IMR-90 (cell line): Measurements from ENCODE around the gene FSIP1. TPM values are rescaled to one million over a fixed set of nuclear protein-coding genes. Genes with fewer than 3 reads are reported as not detected.

Source experiments
- ATAC-seq: fragments of 200-7000 bp; cut with Tn5 transposase; 2 replicates; pipeline ENCODE4 v1.9.1; 2020; ENCODE audit warnings: low read depth, mild to moderate bottlenecking, moderate library complexity
- BruUV-seq: library from RNA; stranded (reverse); fragments of 400-500 nt; replicated peaks from 2 replicates; lab custom pipeline; 2021; lab: Mats Ljungman, UMichigan
- CTCF ChIA-PET: fragments of 300-600 bp; formaldehyde crosslinking; extraction: SDS; loops from one replicate; lab custom pipeline; 2021; ENCODE audit warnings: antibody characterized with exemption; lab: Yijun Ruan, JAX
- POLR2A ChIA-PET: fragments of 300-600 bp; sonication (Branson Sonifier 250); formaldehyde crosslinking; loops from one replicate; lab custom pipeline; 2022; ENCODE audit warnings: antibody characterized with exemption; ENCODE audit not compliant: unreplicated experiment; lab: Charles Lee
- DNase-seq: peaks from one replicate; pipeline ENCODE4 v3.0.0; 2013
- H2AFZ ChIP-seq: replicated peaks from 2 replicates; pipeline ENCODE3; 2013; ENCODE audit warnings: low read length, mild to moderate bottlenecking; ENCODE audit not compliant: poor library complexity
- H2AK5ac ChIP-seq: 2 replicates; pipeline ENCODE4 v1.6.1; 2013; ENCODE audit warnings: low read depth, low read length, inconsistent platforms
- H2AK9ac ChIP-seq: replicated peaks from 2 replicates; pipeline ENCODE3; 2013; ENCODE audit warnings: mild to moderate bottlenecking, low read depth, low read length, moderate library complexity; ENCODE audit not compliant: poor library complexity
- H2BK120ac ChIP-seq: 2 replicates; pipeline ENCODE4 v1.6.1; 2013; ENCODE audit warnings: low read depth, low read length, inconsistent platforms
- H2BK15ac ChIP-seq: 3 replicates; pipeline ENCODE4 v1.6.1; 2013; ENCODE audit warnings: low read depth, low read length, inconsistent platforms
- H2BK20ac ChIP-seq: 2 replicates; pipeline ENCODE4 v1.6.1; 2013; ENCODE audit warnings: low read depth, mild to moderate bottlenecking, inconsistent platforms, low read length, moderate library complexity
- H2BK5ac ChIP-seq: 2 replicates; pipeline ENCODE4 v1.6.1; 2013; ENCODE audit warnings: mild to moderate bottlenecking, low read depth, low read length, inconsistent platforms; ENCODE audit not compliant: poor library complexity, severe bottlenecking
- H3K14ac ChIP-seq: replicated peaks from 2 replicates; pipeline ENCODE4 v1.6.1; 2013; ENCODE audit warnings: low read depth, low read length, inconsistent platforms
- H3K18ac ChIP-seq: 2 replicates; pipeline ENCODE4 v1.6.1; 2013; ENCODE audit warnings: low read depth, low read length, control low read depth
- H3K23ac ChIP-seq: 2 replicates; pipeline ENCODE4 v1.6.1; 2013; ENCODE audit warnings: low read depth, low read length, inconsistent platforms
- H3K27ac ChIP-seq: 2 replicates; pipeline ENCODE4 v1.5.1; 2013; ENCODE audit warnings: mild to moderate bottlenecking, control low read depth, low read length; ENCODE audit not compliant: insufficient read depth
- H3K27me3 ChIP-seq: 2 replicates; pipeline ENCODE4 v1.6.1; 2013; ENCODE audit warnings: low read length; ENCODE audit not compliant: control insufficient read depth, insufficient read depth
- H3K36me3 ChIP-seq: 2 replicates; pipeline ENCODE4 v1.6.1; 2013; ENCODE audit warnings: low read length, mixed read lengths; ENCODE audit not compliant: control insufficient read depth, insufficient read depth
- H3K4ac ChIP-seq: 2 replicates; pipeline ENCODE4 v1.6.1; 2013; ENCODE audit warnings: low read depth, low read length, inconsistent platforms
- H3K4me1 ChIP-seq: 2 replicates; pipeline ENCODE4 v1.6.1; 2013; ENCODE audit warnings: low read length, mixed read lengths; ENCODE audit not compliant: control insufficient read depth, insufficient read depth
- H3K4me2 ChIP-seq: 2 replicates; pipeline ENCODE4 v1.6.1; 2013; ENCODE audit warnings: low read depth, mild to moderate bottlenecking, control low read depth, low read length, moderate library complexity
- H3K4me3 ChIP-seq: 2 replicates; pipeline ENCODE4 v1.5.1; 2013; ENCODE audit warnings: low read depth, mild to moderate bottlenecking, control low read depth, low read length, moderate library complexity; ENCODE audit not compliant: insufficient read depth
- H3K56ac ChIP-seq: 2 replicates; pipeline ENCODE4 v1.6.1; 2013; ENCODE audit warnings: low read length, inconsistent platforms; ENCODE audit not compliant: insufficient read depth; ENCODE audit errors: extremely low read depth
- H3K79me1 ChIP-seq, 2 experiments: 2 replicates each; pipeline ENCODE4 v1.6.1; 2013; ENCODE audit warnings: low read length in 2 of 2, inconsistent platforms in 1 of 2, low read depth in 1 of 2
- H3K9ac ChIP-seq: 2 replicates; pipeline ENCODE4 v1.6.1; 2013; ENCODE audit warnings: low read depth, low read length, control low read depth
- H3K9me1 ChIP-seq: 2 replicates; pipeline ENCODE4 v1.6.1; 2013; ENCODE audit warnings: low read length, inconsistent platforms; ENCODE audit not compliant: insufficient read depth
- H3K9me3 ChIP-seq: 2 replicates; pipeline ENCODE4 v1.6.1; 2013; ENCODE audit warnings: low read length; ENCODE audit not compliant: control insufficient read depth, insufficient read depth
- H4K20me1 ChIP-seq: 2 replicates; pipeline ENCODE4 v1.6.1; 2013; ENCODE audit warnings: low read length, inconsistent platforms; ENCODE audit not compliant: insufficient read depth
- H4K5ac ChIP-seq: 2 replicates; pipeline ENCODE4 v1.6.1; 2013; ENCODE audit warnings: mild to moderate bottlenecking, low read depth, low read length, control low read depth
- H4K8ac ChIP-seq, 2 experiments: 2 replicates each; pipeline ENCODE4 v1.6.1; 2013; ENCODE audit warnings: low read depth in 2 of 2, low read length in 2 of 2, control low read depth in 1 of 2, inconsistent platforms in 1 of 2
- H4K91ac ChIP-seq: 2 replicates; pipeline ENCODE4 v1.6.1; 2013; ENCODE audit warnings: low read depth, low read length, inconsistent platforms; ENCODE audit not compliant: insufficient read depth
- CEBPB ChIP-seq: IDR thresholded peaks from 2 replicates; pipeline ENCODE4 v1.6.1; 2012; ENCODE audit warnings: low read depth, low read length, improper control_type of control experiment
- ELK1 ChIP-seq: fragments of 150-350 bp; IDR thresholded peaks from 2 replicates; pipeline ENCODE4 v1.6.1; 2016; ENCODE audit warnings: low read depth, mild to moderate bottlenecking, low read length, moderate library complexity, borderline replicate concordance
- WGBS, 2 experiments: methylation state at CpG; one replicate each; pipeline versions ENCODE4 v1.1.5 to v1.1.7; 2013; ENCODE audit warnings: missing lambda C conversion rate in 2 of 2; ENCODE audit not compliant: insufficient read length in 1 of 2; ENCODE audit errors: extremely low coverage in 2 of 2; 5-methylcytosine and 5-hydroxymethylcytosine counted together
- dilution Hi-C: fragments of 300-500 bp; cut with HindIII; formaldehyde crosslinking; loops from one replicate; pipeline ENCODE4 v1.14.3; 2018; ENCODE audit warnings: low sequenced_read_pairs; ENCODE audit not compliant: unreplicated experiment
- in situ Hi-C: fragments of 300-500 bp; cut with MboI; formaldehyde crosslinking; loops from 3 replicates; pipeline ENCODE4 v1.14.3; 2019; ENCODE audit warnings: low sequenced_read_pairs, inconsistent platforms, mixed read lengths
- intact Hi-C: fragments of 100-400 bp; cut with micrococcal nuclease; formaldehyde crosslinking; loops from 2 replicates; pipeline ENCODE4 v1.10.0; 2022
- polyA plus RNA-seq, 3 experiments: library from polyadenylated mRNA; depleted of rRNA; stranded (reverse); fragments of >200 nt; gene quantifications; 2 replicates each; pipeline ENCODE4 v1.2.3, GENCODE V29; 2012; ENCODE audit warnings: low replicate concordance in 1 of 3
- total RNA-seq: library from RNA; depleted of rRNA; stranded (reverse); fragments of >200 nt; gene quantifications from 2 replicates; pipeline ENCODE4 v1.2.3, GENCODE V29; 2012

The FSIP1 gene
- total and polyA plus RNA-seq, 2 of the 4 experiments (the other 2 are of a cell fraction), result 0.10 to 0.18 TPM

DNA sequence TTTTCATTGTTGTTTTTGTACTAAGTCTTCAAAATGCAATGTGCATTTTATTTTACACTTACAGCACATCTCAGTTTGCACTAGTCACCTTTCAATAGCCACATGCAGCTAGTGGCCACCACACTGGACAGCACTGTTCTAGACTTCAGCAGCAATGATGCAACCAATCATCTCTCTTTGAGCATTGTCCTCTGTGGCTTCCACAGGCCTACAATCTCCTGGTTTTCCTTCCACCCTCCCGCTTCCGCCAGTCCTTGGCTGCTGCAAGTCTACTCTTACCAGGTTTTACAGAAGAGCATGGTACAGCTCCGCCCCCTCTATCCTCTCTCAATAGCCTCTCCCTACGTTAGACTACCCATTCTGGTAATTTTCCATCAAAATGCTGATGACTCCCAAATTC, 25.1 kb upstream of the FSIP1 start:
- Histone ChIP-seq H3K4me1 (peaks cover 4% of the 10 kb centered on the region; the same call in 1 of the 2 replicates), H2BK5ac (no peak overlapping the region), H3K36me3 (peaks cover 8% of the 10 kb centered on the region), H3K27me3 (no peaks in the 10 kb centered on the region), H3K9me1 (peaks cover 15% of the 10 kb centered on the region), H3K4me3 (no peak overlapping the region), H4K91ac (no peak overlapping the region), H2AFZ (no peak overlapping the region), H2BK15ac (no peak overlapping the region), H3K9me3 (no peaks in the 10 kb centered on the region), H2BK20ac (no peak overlapping the region), H4K8ac (no peak overlapping the region), H3K79me1 (peaks cover 33 to 86% of the 10 kb centered on the region in 2 experiments), H3K9ac (no peak overlapping the region), H3K18ac (no peak overlapping the region), H2BK120ac (no peak overlapping the region), H2AK9ac (no peak overlapping the region), H2AK5ac (no peak overlapping the region), H3K4me2 (no peak overlapping the region), H4K5ac (peak overlapping the region; percentile 4; the same call in 1 of the 2 replicates), H3K23ac (no peak overlapping the region), H3K14ac (no peak overlapping the region), H3K27ac (no peak overlapping the region), H3K56ac (no peak overlapping the region), H4K20me1 (peaks cover 43% of the 10 kb centered on the region), H3K4ac (no peak overlapping the region)
- TF ChIP-seq CEBPB, result no peak
- no peak for TF ChIP-seq ELK1
- dilution Hi-C loops (no loop called here), intact Hi-C loops (no loop called here), in situ Hi-C loops (no loop called here)
- no TSS peak for BruUV-seq
- ChIA-PET POLR2A (no interaction called here), CTCF (no interaction called here)
- ATAC-seq (no peak), DNase-seq (no peak)
- 100% methylated on average over 3 of the region's 4 CpGs; no CpG with 5 or more reads in 1 of the 2 experiments for WGBS, 2 experiments
